HL-60/S4 treated with retinoic acid at 250 ng/mL for 4 days and 3 days (cell line): ENCODE data around the gene AFG1L.
"Not testable (repeated sequence)": the region's sequence is repeated elsewhere in the genome, so short reads cannot be mapped to it uniquely, and the experiment has no call there.

Experiments used
- in situ Hi-C: fragments of 300-500 bp; cut with MboI; formaldehyde crosslinking; loops from 2 replicates; pipeline ENCODE4 v1.7.0; 2022; ENCODE audit warnings: low sequenced_read_pairs

The AFG1L gene

DNA sequence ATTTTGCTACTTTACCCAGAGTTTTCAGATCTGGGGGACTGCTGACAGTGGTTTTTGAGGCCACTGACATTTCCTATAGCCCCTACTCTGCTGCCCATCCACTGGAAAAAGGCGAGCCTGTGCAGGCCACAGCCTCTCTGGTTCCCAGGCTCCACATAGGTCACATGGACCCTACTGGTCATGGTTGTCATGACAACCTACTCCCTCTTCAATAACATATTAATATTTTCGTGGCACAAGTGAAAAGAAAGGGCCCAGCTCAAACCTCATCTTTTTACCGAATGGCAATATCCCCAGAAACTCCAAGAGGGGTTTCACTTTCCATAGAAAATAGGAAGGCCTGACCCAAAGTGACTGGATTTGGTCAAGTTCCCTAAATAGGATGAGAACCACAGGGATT lies 254.9 kb downstream of the AFG1L start:
- in situ Hi-C loops: loop anchor here (10.0 to 25.0 kb wide), 3 partner anchors 235 to 838 kb away; partner anchors contain the start of gene CD164

DNA sequence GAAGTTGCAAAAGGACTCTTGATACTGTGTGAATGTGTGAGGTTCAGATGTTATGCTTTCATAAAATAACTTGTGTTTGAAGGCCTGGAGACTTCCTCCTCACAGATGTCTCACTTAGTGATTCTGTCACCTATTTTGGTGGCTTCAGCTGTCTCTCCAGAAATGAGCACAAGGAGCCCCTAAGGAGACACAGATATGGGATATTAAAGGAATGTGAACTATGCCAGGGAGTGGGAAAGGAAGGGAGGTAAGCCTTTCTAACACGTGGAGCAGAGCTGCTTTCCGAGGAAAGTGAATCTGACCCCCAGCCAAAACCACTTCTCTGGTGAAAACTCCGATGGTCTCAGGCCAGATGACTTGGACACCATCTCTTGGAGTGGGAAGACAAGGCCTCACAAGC lies 255.4 kb downstream of the AFG1L start:
- in situ Hi-C loops: no loop called here

- in situ Hi-C loops: no loop called here
These were observed 260.7 kb downstream of the AFG1L start for GRCh38 chr6:108555399-108556052.

GRCh38 chr6:108556250-108556649 lies 261.4 kb downstream of the AFG1L start:
- in situ Hi-C loops: no loop called here

GRCh38 chr6:108556866-108557493 lies 262.1 kb downstream of the AFG1L start:
- in situ Hi-C loops: no loop called here

GRCh38 chr6:108557494-108558371 lies 262.9 kb downstream of the AFG1L start:
- in situ Hi-C loops: no loop called here

- in situ Hi-C loops: no loop called here
These were observed 263.7 kb downstream of the AFG1L start for GRCh38 chr6:108558372-108559096.

DNA sequence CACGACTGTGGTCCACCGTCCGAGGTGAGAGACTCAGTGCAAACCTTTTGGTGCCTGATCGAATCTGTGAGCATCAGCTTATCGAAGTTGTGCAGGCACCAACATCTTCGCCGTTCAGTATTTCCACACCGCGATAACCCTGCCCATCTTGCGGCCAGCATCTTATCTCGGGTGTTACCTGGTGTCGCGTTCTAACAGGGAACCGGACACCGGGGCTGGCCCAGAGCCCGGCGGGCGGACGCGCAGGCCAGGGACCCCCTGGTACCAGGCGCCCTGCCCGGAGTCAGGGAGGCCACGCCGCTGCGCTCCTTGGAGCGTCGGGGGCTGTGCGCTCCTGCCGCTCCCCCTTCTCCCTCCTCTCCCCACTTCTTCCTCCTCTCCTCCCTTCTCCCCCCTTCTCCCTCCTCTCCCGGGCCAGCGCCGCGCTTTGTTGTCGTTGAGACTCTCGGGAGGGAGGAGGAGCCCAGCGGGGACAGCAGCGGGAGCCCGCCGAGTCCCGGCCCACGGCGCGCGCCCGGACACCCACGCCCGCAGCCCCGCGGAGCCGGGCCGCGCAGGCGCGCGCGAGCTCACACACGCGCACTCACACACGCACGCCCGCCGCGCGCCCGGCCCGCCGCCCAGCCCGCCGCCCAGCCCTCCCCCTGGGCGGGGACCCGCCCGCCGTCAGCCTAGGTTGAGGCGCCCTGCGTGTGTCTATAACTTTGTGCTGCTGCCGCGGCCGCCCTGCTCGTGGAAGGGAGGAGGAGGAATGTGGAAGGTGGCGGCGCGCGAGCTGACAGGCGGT lies 264.4 kb downstream of the AFG1L start:
- in situ Hi-C loops: no loop called here

GRCh38 chr6:108559884-108560462 lies 265.1 kb downstream of the AFG1L start:
- in situ Hi-C loops: no loop called here

- in situ Hi-C loops: no loop called here
These were observed 265.8 kb downstream of the AFG1L start, which contains the start of gene FOXO3 for GRCh38 chr6:108560463-108561308. Gene FOXO3 (plus strand): TSS chr6:108560917. CDS start chr6:108561209, 292 bp downstream.

DNA sequence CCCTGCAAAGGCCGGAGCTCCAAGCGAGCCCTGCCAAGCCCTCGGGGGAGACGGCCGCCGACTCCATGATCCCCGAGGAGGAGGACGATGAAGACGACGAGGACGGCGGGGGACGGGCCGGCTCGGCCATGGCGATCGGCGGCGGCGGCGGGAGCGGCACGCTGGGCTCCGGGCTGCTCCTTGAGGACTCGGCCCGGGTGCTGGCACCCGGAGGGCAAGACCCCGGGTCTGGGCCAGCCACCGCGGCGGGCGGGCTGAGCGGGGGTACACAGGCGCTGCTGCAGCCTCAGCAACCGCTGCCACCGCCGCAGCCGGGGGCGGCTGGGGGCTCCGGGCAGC lies 266.4 kb downstream of the AFG1L start:
- in situ Hi-C loops: not testable (repeated sequence)

DNA sequence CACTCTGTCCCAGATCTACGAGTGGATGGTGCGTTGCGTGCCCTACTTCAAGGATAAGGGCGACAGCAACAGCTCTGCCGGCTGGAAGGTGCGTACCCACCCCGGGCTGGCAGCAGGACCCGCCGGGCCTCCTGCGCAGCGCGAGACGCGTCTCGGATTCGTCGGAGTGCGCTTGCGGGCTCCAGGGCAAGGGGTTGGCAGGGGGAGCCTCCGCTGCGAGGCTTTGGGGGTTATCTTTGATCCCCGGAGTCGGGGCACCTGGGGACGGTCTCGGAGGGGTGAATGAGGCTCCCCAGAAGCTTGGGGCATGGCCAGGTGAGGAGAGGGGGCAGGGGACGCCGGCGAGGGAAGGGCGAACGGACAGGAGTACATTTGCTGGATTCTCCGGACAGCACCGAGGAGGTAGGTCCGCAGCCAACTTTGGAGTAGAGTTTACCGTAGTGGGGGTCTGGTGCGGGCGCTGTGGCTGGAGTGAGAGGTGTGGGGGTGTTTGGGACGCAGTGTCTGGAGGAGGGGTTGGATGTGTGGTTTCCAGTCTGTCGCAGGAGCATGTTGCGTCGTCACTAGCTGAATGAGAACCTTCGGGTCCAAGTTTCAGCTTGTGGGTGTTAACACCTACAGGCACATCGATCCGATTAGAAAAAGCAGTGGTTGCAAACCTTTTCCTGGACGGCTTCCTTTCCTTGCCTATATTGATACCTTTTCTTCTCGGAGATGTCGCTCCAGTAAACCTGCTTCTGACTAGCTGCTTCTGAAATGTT lies 267.1 kb downstream of the AFG1L start:
- in situ Hi-C loops: no loop called here

DNA sequence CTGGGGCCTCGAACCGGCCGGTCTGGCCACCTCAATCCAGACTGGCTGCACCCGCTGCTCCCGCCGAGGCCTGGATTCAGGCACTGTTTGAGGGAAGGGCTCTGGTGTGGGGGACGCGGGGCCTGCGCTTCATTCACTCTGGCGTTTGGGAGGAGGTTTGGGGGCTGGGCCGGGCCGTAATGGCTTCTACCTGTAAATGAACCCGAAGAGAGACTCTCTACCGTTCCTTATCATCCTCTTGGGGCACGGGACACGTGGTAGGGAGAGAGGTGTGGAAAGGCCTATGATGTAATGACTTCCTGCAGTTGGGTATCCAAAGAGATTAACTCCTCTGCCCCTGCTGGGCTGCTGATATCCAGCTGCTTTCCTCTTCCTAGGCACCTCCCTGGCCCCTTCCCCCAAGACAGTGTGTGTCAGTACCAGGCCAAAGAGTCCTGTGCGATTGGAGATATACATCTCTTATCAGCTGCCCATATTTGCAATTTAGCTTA lies 267.7 kb downstream of the AFG1L start:
- in situ Hi-C loops: no loop called here

DNA sequence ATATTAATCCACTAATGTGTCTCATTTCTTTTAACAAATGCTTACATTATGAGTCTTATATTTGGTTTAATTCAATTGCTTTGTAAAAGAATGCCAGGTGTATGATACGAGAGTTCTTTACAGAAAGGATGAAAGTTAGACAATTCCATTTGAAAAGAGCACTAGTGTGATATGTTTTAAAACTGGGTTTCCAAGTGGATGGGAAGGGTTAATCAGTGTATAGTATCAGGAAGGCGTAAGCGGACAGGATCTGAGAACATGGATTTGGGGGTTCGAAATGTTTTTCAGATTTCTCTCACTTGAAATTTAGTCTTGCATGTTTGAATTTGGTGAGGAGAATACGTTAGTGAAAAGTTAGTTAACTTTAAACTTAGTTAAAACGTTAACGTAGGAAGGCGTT lies 268.4 kb downstream of the AFG1L start:
- in situ Hi-C loops: no loop called here

- in situ Hi-C loops: no loop called here
These were observed 269.3 kb downstream of the AFG1L start for GRCh38 chr6:108564178-108564577.

DNA sequence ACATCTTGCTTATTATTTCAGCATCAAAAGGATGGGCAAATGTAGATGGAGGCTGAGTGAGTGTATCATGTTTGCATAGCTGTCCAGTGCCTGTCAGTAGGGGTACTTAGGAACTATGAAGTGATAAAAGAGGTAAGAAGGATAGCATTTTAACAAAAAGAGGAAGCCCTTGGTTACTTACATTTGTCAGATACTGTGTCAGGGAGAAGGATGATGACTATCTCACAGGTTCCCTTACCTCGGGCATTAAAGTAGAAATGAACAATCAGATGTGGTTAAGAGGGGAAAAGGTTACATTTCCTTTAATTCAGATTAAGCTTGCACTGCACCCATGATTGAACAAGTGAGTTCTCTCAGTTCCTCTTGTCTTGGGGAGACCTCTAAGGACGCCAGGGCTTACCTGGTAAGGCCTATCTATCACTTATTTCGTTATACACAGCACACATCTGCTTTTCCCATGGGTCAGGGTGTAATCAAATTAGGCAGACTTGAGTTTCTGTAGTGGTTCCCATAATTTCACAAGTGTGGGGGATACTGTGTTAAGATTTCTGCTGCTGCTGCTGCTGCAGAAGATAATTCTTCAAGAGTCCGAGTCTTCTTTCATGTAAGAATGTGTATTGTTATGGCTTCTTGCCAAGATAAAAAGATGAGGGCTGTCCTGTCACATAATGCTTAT lies 270.4 kb downstream of the AFG1L start:
- in situ Hi-C loops: no loop called here

GRCh38 chr6:108565893-108566292 lies 271.0 kb downstream of the AFG1L start:
- in situ Hi-C loops: no loop called here

DNA sequence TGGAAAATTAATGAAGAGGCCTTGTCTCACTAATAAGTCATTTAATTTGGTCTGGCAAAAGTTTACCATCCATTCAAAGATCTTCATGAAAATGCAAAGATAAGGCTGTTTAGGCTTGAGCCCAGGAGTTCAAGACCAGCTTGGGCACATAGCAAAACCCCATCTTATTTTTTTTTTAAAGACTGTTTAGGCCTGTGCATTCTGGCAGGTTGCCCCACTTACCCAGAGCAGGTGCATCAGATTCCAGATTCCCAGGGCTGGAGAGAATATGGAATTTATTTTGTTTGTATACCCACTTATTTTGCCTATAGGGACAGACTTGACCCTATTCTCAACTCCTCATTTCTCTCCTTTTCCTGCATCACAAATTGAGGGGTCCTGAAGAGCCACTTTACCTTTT lies 271.6 kb downstream of the AFG1L start:
- in situ Hi-C loops: no loop called here
